Measurements from ENCODE around the gene BCL2L13.

GRCh38 chr22:17778412-17778976 lies 139.9 kb downstream of the BCL2L13 start:
- TF ChIP-seq TAF1 (IDR thresholded peaks at IDR 0.05; ENCODE audit: borderline replicate concordance, low read depth, low read length) (no peak), POLR2A (IDR thresholded peaks at IDR 0.05; ENCODE audit: low read depth, low read length) (peak; percentile 34)

All from GM12892 (cell line).